HL-60/S4 treated with retinoic acid at 250 ng/mL for 4 days and 3 days (cell line): Measurements from ENCODE around the gene SERINC1.

Experiments used
- in situ Hi-C: fragments of 300-500 bp; cut with MboI; formaldehyde crosslinking; loops from 2 replicates; pipeline ENCODE4 v1.7.0; 2022; ENCODE audit warnings: low sequenced_read_pairs

The SERINC1 gene

DNA sequence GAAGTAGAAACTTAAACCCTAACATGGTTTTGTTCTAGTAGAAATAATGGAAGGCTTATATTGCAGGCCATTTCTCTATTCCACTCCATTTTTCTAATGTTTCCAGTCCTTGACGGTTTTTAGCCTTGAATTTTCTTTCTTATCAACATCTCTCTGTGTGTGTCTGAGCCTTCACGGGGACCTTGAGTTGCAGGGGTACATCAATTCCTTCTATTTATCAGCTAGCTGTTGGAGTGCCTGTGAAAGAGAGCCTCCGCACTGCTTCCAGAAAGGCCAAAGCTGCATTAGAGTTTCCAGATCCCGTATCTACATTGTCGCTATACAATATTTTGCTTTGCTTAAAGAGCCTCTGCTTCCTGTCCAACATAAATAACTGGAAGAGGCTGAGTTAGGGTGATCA, 77.6 kb downstream of the SERINC1 start:
- in situ Hi-C loops, result no loop called here

DNA sequence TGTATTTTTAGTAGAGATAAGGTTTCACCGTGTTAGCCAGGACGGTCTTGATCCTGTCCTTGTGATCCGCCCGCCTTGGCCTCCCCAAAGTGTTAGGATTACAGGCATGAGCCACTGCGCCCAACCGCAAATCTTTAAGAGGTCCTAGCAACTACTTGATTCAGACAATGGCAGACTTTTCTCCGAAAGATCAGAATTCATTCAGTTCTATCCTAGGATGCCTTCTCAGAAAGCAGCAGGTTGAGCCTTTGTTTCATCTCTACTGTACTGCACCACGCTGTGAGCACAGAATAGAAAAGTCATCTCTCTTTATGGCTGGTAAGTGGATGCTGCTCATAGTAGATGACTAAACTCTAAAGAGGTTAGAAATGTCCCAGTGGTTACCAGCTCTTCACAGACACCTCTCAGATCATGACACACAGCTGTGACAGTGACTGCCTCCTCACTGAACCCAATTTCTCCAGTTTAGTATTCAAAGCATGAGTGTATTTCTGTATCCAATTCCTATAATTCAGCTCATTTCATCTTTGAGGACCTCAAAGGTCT, 78.2 kb downstream of the SERINC1 start:
- in situ Hi-C loops, result no loop called here
